Stomach (tissue), 4 donors: ENCODE data around the gene TUBB1.

Experiments
- POLR2A ChIP-seq, 4 donors: fragments of 450-650 bp; IDR thresholded peaks; one replicate each; pipeline ENCODE4 v1.6.1; 2016; ENCODE audit warnings: antibody characterized with exemption in 4 of 4, control low read depth in 2 of 4, mild to moderate bottlenecking in 1 of 4, moderate library complexity in 1 of 4
- POLR2AphosphoS5 ChIP-seq, 3 donors: sonication (generic); formaldehyde crosslinking; IDR thresholded peaks; one replicate each; pipeline ENCODE4 v1.6.1; 2016; ENCODE audit warnings: antibody characterized with exemption in 3 of 3

DNA sequence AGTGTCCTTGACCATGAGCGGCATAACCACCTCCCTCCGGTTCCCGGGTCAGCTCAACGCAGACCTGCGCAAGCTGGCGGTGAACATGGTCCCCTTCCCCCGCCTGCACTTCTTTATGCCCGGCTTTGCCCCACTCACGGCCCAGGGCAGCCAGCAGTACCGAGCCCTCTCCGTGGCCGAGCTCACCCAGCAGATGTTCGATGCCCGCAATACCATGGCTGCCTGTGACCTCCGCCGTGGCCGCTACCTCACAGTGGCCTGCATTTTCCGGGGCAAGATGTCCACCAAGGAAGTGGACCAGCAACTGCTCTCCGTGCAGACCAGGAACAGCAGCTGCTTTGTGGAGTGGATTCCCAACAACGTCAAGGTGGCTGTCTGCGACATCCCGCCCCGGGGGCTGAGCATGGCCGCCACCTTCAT lies 4.9 kb downstream of the TUBB1 start:
- TF ChIP-seq POLR2AphosphoS5 (IDR thresholded peaks at IDR 0.05) (no peak), POLR2A (IDR thresholded peaks at IDR 0.05) (no peak)
